GM20000 (cell line): Measurements from ENCODE around the gene HSFX3.

Experiments used
- DNase-seq: peaks from one replicate; pipeline ENCODE4 v3.0.0; 2012; ENCODE audit warnings: low spot score
- CTCF ChIP-seq: IDR thresholded peaks from 2 replicates; pipeline ENCODE4 v1.5.1; 2012; ENCODE audit warnings: mild to moderate bottlenecking, control low read depth; ENCODE audit errors: extremely low read depth, missing control alignments

Gene HSFX3

GRCh38 chrX:149517308-149517707, 32.4 kb downstream of the HSFX3 start:
- TF ChIP-seq CTCF: no peak
- no peak for DNase-seq

- DNase-seq: no peak
- TF ChIP-seq CTCF: no peak
Observed at GRCh38 chrX:149516604-149517003, 33.1 kb downstream of the HSFX3 start.

- DNase-seq: no peak
- TF ChIP-seq CTCF: no peak
Observed at GRCh38 chrX:149515954-149516602, 33.6 kb downstream of the HSFX3 start.

- DNase-seq: no peak
- no peak for TF ChIP-seq CTCF
Observed at GRCh38 chrX:149513825-149514428, 35.8 kb downstream of the HSFX3 start.

GRCh38 chrX:149512225-149512885, 37.4 kb downstream of the HSFX3 start:
- peak; percentile 37 for DNase-seq
- no peak for TF ChIP-seq CTCF

- no peak for DNase-seq
- TF ChIP-seq CTCF: no peak
Observed at GRCh38 chrX:149511081-149511480, 38.6 kb downstream of the HSFX3 start.

- no peak for DNase-seq
Observed at GRCh38 chrX:149510386-149510785, 39.3 kb downstream of the HSFX3 start.

More at GRCh38 chrX:149510386-149510785, 39.3 kb downstream of the HSFX3 start:
- TF ChIP-seq CTCF: no peak
